Measurements from ENCODE around the gene ACSL1.

Gene ACSL1

DNA sequence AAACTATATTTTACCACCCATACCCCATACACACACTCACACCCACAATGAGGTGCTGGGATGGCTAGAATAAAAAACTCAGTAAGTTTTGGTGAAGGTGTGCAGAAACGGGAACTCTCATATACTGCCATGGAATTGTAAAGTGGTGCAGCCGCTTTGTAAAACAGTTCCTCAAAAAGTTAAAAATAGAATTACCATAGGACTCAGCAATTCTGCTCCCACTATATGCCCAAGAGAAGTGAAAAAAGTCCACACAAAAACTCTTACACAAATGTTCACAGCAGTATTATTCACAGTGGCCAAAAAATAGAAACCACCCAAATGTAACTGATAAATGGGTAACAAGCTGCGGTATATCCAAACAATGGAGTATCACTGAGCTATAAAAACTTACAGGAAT, 98.3 kb downstream of the ACSL1 start:
- CTCF ChIA-PET: no interaction called here
- POLR2A ChIA-PET: no interaction called here
- DNase-seq (ENCODE audit: extremely low spot score): no peak
- no peak for TF ChIP-seq ZNF384 (IDR thresholded peaks at IDR 0.05)
- TF ChIP-seq ARNT (IDR thresholded peaks at IDR 0.05): no peak
- no peak for TF ChIP-seq FOXA1 (IDR thresholded peaks at IDR 0.05)
- no peak for TF ChIP-seq ELF4 (IDR thresholded peaks at IDR 0.05)
- TF ChIP-seq TARDBP (IDR thresholded peaks at IDR 0.05): no peak
- TF ChIP-seq CTBP1 (IDR thresholded peaks at IDR 0.05; ENCODE audit: borderline replicate concordance): no peak

DNA sequence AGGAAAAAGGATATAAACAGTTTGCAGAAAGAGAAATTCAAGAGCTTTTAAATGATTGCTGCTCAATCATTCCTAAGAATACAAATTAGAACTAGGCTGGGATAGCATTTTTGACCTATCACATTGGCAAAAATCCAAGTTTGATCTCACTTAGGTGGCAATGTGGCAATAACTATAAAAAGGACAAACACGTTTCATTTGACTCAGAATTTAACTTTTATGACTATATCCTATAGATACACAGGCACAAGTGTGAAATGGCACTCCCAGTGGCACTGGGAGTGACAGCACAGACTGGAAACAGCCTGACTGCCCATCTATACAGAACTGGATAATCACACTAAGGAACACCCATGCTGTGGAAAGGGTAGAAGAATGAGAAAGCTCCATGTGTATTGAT, 103.0 kb downstream of the ACSL1 start:
- POLR2A ChIA-PET: interaction anchor here (1.0 to 6.0 kb wide), 2 partner anchors 8 to 10 kb away, joined by 3 to 43 read pairs; partner anchors contain the start of gene CENPU
- no peak for DNase-seq (ENCODE audit: extremely low spot score)
- CTCF ChIA-PET: interaction anchor here (0.6 kb wide), 1 partner anchor 461 kb away, joined by 3 read pairs; no protein-coding TSS in a partner anchor

GRCh38 chr4:184721254-184721653, 104.5 kb downstream of the ACSL1 start:
- peak; percentile 86 for TF ChIP-seq ZNF384 (IDR thresholded peaks at IDR 0.05)
- no peak for TF ChIP-seq SP1 (IDR thresholded peaks at IDR 0.05)
- DNase-seq (ENCODE audit: extremely low spot score): no peak
- ChIA-PET CTCF (no interaction called here), POLR2A (interaction anchor here (1.0 to 6.0 kb wide), 3 partner anchors 8 to 12 kb away, joined by 3 to 43 read pairs (median 3); partner anchors contain the start of gene CENPU)

More for the DNA sequence above, 103.0 kb downstream of the ACSL1 start:
- no peak for TF ChIP-seq LEF1 (IDR thresholded peaks at IDR 0.05; ENCODE audit: borderline replicate concordance)
- TF ChIP-seq L3MBTL2 (conservative IDR thresholded peaks at IDR 0.05): no peak
- no peak for TF ChIP-seq ARNT (IDR thresholded peaks at IDR 0.05)

DNA sequence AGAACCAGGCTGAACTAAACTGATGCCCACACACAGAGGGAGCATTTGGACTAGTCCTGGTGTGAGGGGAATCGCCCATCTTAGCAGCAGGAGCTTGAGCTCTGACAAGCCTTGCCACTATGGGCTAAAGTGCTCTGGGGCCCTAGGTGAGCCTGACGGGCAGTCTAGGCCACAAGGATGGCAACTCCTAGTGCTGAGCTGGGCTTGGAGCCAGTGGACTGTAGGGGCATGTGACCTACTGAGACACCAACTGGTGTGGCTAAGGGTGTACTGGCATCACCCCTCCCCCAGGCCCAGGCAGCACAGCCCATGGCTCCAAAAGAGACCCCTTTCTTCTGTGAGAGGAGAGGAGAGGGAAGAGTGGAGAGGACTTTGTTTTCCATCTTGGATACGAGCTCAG, 106.4 kb downstream of the ACSL1 start:
- POLR2A ChIA-PET: interaction anchor here (1.0 to 1.3 kb wide), 2 partner anchors 15 to 322 kb away, joined by 3 to 5 read pairs; partner anchors contain the start of gene CENPU
- TF ChIP-seq L3MBTL2 (conservative IDR thresholded peaks at IDR 0.05) (no peak), SP1 (IDR thresholded peaks at IDR 0.05) (no peak), TARDBP (IDR thresholded peaks at IDR 0.05) (no peak), LEF1 (IDR thresholded peaks at IDR 0.05; ENCODE audit: borderline replicate concordance) (no peak), ELF4 (IDR thresholded peaks at IDR 0.05) (no peak), PKNOX1 (IDR thresholded peaks at IDR 0.05) (no peak), ARNT (IDR thresholded peaks at IDR 0.05) (no peak)
- CTCF ChIA-PET: no interaction called here
- DNase-seq (ENCODE audit: extremely low spot score): no peak

GRCh38 chr4:184715526-184715925, 110.2 kb downstream of the ACSL1 start:
- ChIA-PET POLR2A (interaction anchor here (1.2 kb wide), 1 partner anchor 18 kb away, joined by 4 read pairs; the partner anchor contains the start of gene CENPU), CTCF (interaction anchor here (0.7 kb wide), 1 partner anchor 194 kb away, joined by 3 read pairs; no protein-coding TSS in a partner anchor)
- TF ChIP-seq FOXK2 (IDR thresholded peaks at IDR 0.05): no peak
- TF ChIP-seq FOXM1 (IDR thresholded peaks at IDR 0.05; ENCODE audit: borderline replicate concordance): no peak
- DNase-seq (ENCODE audit: extremely low spot score): no peak

DNA sequence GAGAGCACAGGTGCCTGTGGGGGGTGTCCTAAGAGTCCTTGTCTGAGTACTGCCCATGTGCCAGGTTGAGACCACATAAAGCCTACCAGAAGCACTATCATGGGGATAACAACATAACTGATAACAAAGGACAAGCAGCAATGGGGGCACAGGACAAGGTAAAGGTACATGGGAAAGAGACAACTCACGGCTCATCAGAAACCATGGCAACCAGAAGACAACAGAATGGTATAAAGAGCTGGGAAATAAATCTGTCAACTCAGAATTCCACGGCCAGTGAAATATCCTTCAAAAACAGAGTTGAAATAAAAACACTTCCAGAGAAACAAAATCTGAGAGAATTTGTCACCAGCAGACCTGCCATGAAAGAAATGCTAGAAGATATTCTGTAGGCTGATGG, 111.9 kb downstream of the ACSL1 start:
- POLR2A ChIA-PET: interaction anchor here (0.8 to 1.8 kb wide), 3 partner anchors 8 to 20 kb away, joined by 3 to 13 read pairs (median 3); partner anchors contain the start of gene CENPU
- TF ChIP-seq NFRKB (IDR thresholded peaks at IDR 0.05) (no peak), SP1 (IDR thresholded peaks at IDR 0.05) (no peak), LEF1 (IDR thresholded peaks at IDR 0.05; ENCODE audit: borderline replicate concordance) (no peak), FOXM1 (IDR thresholded peaks at IDR 0.05; ENCODE audit: borderline replicate concordance) (no peak), CTBP1 (IDR thresholded peaks at IDR 0.05; ENCODE audit: borderline replicate concordance) (no peak), ELF4 (IDR thresholded peaks at IDR 0.05) (no peak), ZNF384 (IDR thresholded peaks at IDR 0.05) (no peak), ARNT (IDR thresholded peaks at IDR 0.05) (no peak), TARDBP (IDR thresholded peaks at IDR 0.05) (no peak), BHLHE40 (IDR thresholded peaks at IDR 0.05; ENCODE audit: borderline replicate concordance) (no peak), PKNOX1 (IDR thresholded peaks at IDR 0.05) (no peak), FOXA1 (IDR thresholded peaks at IDR 0.05) (no peak), FOXK2 (IDR thresholded peaks at IDR 0.05) (no peak), L3MBTL2 (conservative IDR thresholded peaks at IDR 0.05) (no peak), SUZ12 (IDR thresholded peaks at IDR 0.05) (no peak), HDGF (IDR thresholded peaks at IDR 0.05; ENCODE audit: borderline replicate concordance) (no peak)
- no peak for DNase-seq (ENCODE audit: extremely low spot score)
- CTCF ChIA-PET: interaction anchor here (0.6 kb wide), 1 partner anchor 431 kb away, joined by 4 read pairs; no protein-coding TSS in a partner anchor

DNA sequence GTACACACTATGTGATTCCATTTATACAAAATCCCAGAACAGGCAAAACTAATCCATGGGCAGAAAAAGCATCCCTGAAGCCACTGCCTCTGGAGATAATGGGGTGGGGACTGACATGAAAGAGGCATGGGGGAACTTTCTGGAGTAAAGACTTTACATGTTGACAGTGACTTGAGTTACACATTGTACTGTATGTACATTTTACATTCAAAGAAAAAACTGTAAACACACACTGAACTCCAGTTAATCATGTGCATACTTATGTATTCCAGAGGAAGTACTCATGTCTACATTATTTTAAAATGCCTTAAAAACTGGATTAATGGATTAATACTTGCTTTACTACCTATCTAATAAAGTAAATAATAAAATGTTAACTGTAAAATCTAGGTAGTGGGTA, 113.4 kb downstream of the ACSL1 start:
- TF ChIP-seq BHLHE40 (IDR thresholded peaks at IDR 0.05; ENCODE audit: borderline replicate concordance) (no peak), L3MBTL2 (conservative IDR thresholded peaks at IDR 0.05) (no peak), PKNOX1 (IDR thresholded peaks at IDR 0.05) (no peak), ZNF384 (IDR thresholded peaks at IDR 0.05) (no peak), SUZ12 (IDR thresholded peaks at IDR 0.05) (no peak), FOXK2 (IDR thresholded peaks at IDR 0.05) (no peak), LEF1 (IDR thresholded peaks at IDR 0.05; ENCODE audit: borderline replicate concordance) (no peak), HDGF (IDR thresholded peaks at IDR 0.05; ENCODE audit: borderline replicate concordance) (no peak), ELF4 (IDR thresholded peaks at IDR 0.05) (no peak), ARNT (IDR thresholded peaks at IDR 0.05) (no peak), FOXA1 (IDR thresholded peaks at IDR 0.05) (no peak), NFRKB (IDR thresholded peaks at IDR 0.05) (no peak), CTBP1 (IDR thresholded peaks at IDR 0.05; ENCODE audit: borderline replicate concordance) (no peak)
- ChIA-PET POLR2A (no interaction called here), CTCF (interaction anchor here (0.6 kb wide), 1 partner anchor 35 kb away, joined by 3 read pairs; no protein-coding TSS in a partner anchor)
- no peak for DNase-seq (ENCODE audit: extremely low spot score)

Data from HEK293T (cell line).